ENCODE results near the gene RTP5.

- TF ChIP-seq EZH2 (IDR thresholded peaks at IDR 0.05; ENCODE audit: borderline replicate concordance, low read depth, low read length, severe bottlenecking) (no peak), CTCF (IDR thresholded peaks at IDR 0.05; ENCODE audit: borderline replicate concordance, extremely low read depth, low read length, poor library complexity, severe bottlenecking) (no peak)
Observed at GRCh38 chr2:241848761-241849615, 20.5 kb upstream of the RTP5 start.
